Ishikawa (cell line): ENCODE results near the gene PTPN13.

ENCODE experiments used
- CEBPB ChIP-seq: IDR thresholded peaks from 2 replicates; pipeline ENCODE4 v1.6.1; 2012
- CREB1 ChIP-seq: IDR thresholded peaks from 2 replicates; pipeline ENCODE4 v1.6.1; 2012; ENCODE audit warnings: low read depth
- EGR1 ChIP-seq: IDR thresholded peaks from 2 replicates; pipeline ENCODE4 v1.6.1; 2012
- EP300 ChIP-seq: IDR thresholded peaks from 2 replicates; pipeline ENCODE4 v1.6.1; 2012; ENCODE audit warnings: borderline replicate concordance
- FOXM1 ChIP-seq: IDR thresholded peaks from 2 replicates; pipeline ENCODE4 v1.6.1; 2012; ENCODE audit warnings: low read depth, borderline replicate concordance
- NFIC ChIP-seq: IDR thresholded peaks from 2 replicates; pipeline ENCODE4 v1.6.1; 2012
- RAD21 ChIP-seq: IDR thresholded peaks from 2 replicates; pipeline ENCODE4 v1.6.1; 2012; ENCODE audit warnings: low read depth
- TAF1 ChIP-seq: IDR thresholded peaks from 2 replicates; pipeline ENCODE4 v1.6.1; 2012; ENCODE audit warnings: low read depth, mild to moderate bottlenecking
- TCF12 ChIP-seq: IDR thresholded peaks from 2 replicates; pipeline ENCODE4 v1.6.1; 2012; ENCODE audit warnings: low read depth
- TEAD4 ChIP-seq: IDR thresholded peaks from 2 replicates; pipeline ENCODE4 v1.6.1; 2012
- YY1 ChIP-seq: IDR thresholded peaks from 2 replicates; pipeline ENCODE4 v1.6.1; 2012; ENCODE audit warnings: low read depth
- ZBTB7A ChIP-seq: IDR thresholded peaks from 2 replicates; pipeline ENCODE4 v1.6.1; 2012; ENCODE audit warnings: low read depth
- TF ChIP-seq, protein P1 (sequence below): IDR thresholded peaks from 2 replicates; pipeline ENCODE4 v1.6.1; 2012; ENCODE audit warnings: low read depth, mild to moderate bottlenecking
- TF ChIP-seq, protein P2 (sequence below): IDR thresholded peaks from 2 replicates; pipeline ENCODE4 v1.6.1; 2012
- TF ChIP-seq, protein P3 (sequence below): IDR thresholded peaks from 2 replicates; pipeline ENCODE4 v1.6.1; 2012

The PTPN13 gene

DNA sequence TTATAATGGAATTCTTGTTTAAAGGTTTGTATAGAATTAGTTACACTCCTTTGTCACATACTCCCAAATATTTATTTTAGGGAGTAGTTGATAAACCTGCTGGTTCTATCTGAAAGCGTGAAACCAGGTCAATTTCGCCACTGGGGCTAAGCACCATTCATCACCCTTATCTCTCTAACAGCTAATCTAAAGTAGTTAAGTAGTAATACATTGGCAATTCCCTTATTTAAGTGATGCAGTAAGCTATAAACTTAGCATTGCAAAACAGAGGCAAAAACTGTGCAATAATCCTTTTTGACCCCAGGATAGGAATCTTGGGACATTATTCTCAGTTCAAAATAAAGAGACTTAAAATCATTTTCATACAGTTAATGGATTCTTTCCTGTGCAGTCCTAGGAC is 33.7 kb upstream of the PTPN13 start:
- TF ChIP-seq TEAD4 (no peak), RAD21 (no peak), EGR1 (no peak), TAF1 (no peak), EP300 (no peak), NFIC (no peak), CREB1 (no peak), TCF12 (no peak), YY1 (no peak), FOXM1 (no peak), ZBTB7A (no peak), CEBPB (no peak)
- TF ChIP-seq, protein P1, sequence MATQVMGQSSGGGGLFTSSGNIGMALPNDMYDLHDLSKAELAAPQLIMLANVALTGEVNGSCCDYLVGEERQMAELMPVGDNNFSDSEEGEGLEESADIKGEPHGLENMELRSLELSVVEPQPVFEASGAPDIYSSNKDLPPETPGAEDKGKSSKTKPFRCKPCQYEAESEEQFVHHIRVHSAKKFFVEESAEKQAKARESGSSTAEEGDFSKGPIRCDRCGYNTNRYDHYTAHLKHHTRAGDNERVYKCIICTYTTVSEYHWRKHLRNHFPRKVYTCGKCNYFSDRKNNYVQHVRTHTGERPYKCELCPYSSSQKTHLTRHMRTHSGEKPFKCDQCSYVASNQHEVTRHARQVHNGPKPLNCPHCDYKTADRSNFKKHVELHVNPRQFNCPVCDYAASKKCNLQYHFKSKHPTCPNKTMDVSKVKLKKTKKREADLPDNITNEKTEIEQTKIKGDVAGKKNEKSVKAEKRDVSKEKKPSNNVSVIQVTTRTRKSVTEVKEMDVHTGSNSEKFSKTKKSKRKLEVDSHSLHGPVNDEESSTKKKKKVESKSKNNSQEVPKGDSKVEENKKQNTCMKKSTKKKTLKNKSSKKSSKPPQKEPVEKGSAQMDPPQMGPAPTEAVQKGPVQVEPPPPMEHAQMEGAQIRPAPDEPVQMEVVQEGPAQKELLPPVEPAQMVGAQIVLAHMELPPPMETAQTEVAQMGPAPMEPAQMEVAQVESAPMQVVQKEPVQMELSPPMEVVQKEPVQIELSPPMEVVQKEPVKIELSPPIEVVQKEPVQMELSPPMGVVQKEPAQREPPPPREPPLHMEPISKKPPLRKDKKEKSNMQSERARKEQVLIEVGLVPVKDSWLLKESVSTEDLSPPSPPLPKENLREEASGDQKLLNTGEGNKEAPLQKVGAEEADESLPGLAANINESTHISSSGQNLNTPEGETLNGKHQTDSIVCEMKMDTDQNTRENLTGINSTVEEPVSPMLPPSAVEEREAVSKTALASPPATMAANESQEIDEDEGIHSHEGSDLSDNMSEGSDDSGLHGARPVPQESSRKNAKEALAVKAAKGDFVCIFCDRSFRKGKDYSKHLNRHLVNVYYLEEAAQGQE = no peak
- TF ChIP-seq, protein P2, sequence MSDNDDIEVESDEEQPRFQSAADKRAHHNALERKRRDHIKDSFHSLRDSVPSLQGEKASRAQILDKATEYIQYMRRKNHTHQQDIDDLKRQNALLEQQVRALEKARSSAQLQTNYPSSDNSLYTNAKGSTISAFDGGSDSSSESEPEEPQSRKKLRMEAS = no peak
- TF ChIP-seq, protein P3, sequence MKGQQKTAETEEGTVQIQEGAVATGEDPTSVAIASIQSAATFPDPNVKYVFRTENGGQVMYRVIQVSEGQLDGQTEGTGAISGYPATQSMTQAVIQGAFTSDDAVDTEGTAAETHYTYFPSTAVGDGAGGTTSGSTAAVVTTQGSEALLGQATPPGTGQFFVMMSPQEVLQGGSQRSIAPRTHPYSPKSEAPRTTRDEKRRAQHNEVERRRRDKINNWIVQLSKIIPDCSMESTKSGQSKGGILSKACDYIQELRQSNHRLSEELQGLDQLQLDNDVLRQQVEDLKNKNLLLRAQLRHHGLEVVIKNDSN = no peak

DNA sequence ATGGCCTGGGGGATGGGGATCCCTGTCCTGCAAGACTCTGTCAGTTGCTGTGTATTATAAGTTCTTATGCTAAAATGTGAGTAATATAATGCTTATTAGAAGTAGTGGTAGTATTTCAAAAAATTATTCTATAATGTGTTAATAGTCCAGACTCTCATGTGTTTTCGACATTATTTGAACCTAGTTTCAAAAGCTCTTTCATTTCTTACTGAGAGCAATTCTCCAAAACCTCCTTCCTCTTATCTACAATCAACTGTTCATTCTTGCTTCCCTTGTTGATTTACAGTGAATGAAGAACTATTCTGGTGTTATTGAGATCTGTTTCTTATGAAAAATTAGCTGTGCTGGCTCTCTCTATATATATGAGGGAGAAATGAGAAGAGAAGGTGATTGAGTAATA is 32.9 kb upstream of the PTPN13 start:
- TF ChIP-seq, protein P1 = no peak
- no peak for TF ChIP-seq TCF12
- no peak for TF ChIP-seq TEAD4
- no peak for TF ChIP-seq CEBPB
- TF ChIP-seq YY1 = no peak
- no peak for TF ChIP-seq ZBTB7A
- no peak for TF ChIP-seq EP300
- TF ChIP-seq EGR1 = no peak

DNA sequence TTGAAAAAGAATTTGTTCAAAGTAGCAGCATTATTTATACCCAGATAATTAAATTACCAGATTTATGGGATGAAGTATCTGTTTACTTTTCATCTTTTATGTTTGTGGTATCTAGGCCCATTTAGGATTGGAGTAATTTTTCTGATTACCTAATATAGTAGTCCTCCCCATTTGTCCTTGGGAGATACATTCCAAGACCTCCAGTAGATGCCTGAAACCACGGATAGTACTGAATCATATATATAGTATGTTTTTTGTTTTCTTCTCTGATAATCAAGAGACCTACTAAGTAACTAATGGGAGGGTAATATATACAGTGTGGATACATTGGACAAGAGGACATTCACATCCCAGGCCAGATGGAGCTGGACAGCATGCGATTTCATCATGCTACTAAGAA is 30.7 kb upstream of the PTPN13 start:
- TF ChIP-seq EGR1 (no peak), CREB1 (no peak), TEAD4 (no peak), ZBTB7A (no peak), FOXM1 (no peak), RAD21 (no peak), TCF12 (no peak), TAF1 (no peak), NFIC (no peak), CEBPB (no peak), YY1 (no peak), EP300 (no peak)
- TF ChIP-seq, protein P2 = no peak
- TF ChIP-seq, protein P3 = no peak
- TF ChIP-seq, protein P1 = no peak

- TF ChIP-seq YY1 = no peak
- TF ChIP-seq TCF12 = no peak
Observed at GRCh38 chr4:86564795-86565194, 29.3 kb upstream of the PTPN13 start.

DNA sequence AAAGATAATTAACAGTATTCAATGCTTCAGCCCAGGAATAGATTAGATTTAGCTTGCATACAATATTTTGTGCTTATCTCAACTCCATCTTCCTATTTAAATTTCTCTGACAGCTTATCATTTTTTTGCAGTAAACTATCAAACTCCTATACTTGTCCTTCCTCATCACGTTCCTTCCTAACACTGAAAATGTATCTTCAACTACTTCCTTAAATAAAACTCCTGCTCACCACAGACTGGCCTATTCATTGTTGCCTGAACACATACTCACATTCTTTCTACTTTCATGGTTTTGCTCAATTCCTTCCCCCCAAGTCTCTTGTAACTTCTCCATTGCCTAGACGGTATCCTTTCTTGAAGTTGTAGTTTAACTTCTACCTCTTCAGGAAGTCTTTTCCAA is 28.5 kb upstream of the PTPN13 start:
- no peak for TF ChIP-seq TEAD4
- no peak for TF ChIP-seq TAF1
- no peak for TF ChIP-seq NFIC
- no peak for TF ChIP-seq CREB1
- TF ChIP-seq CEBPB = no peak
- no peak for TF ChIP-seq ZBTB7A
- no peak for TF ChIP-seq FOXM1
- no peak for TF ChIP-seq EGR1
- TF ChIP-seq RAD21 = no peak
- no peak for TF ChIP-seq YY1
- TF ChIP-seq, protein P1 = no peak
- TF ChIP-seq, protein P3 = no peak
- TF ChIP-seq EP300 = no peak
- TF ChIP-seq TCF12 = no peak
